MM.1S (cell line): ENCODE results near the gene TYW5.
A peak's percentile ranks its signal among the peaks of the same experiment; 100 is the strongest.

Source experiments
- DNase-seq: peaks from one replicate; pipeline ENCODE4 v3.0.0-alpha.2; 2015
- H2AFZ ChIP-seq: fragments of 300-600 bp; sonication (generic); 2 replicates; pipeline ENCODE4 v1.6.0; 2016; ENCODE audit warnings: antibody characterized with exemption, low read length
- H3F3A ChIP-seq: fragments of 300-600 bp; sonication (generic); 2 replicates; pipeline ENCODE4 v1.6.1; 2016; ENCODE audit warnings: mild to moderate bottlenecking, antibody characterized with exemption, low read length, moderate library complexity, mixed read lengths; ENCODE audit not compliant: insufficient read depth
- H3K27ac ChIP-seq: fragments of 300-600 bp; sonication (generic); 2 replicates; pipeline ENCODE4 v1.5.1; 2016; ENCODE audit warnings: mild to moderate bottlenecking, low read length
- H3K27me3 ChIP-seq: fragments of 300-600 bp; sonication (generic); replicated peaks from 2 replicates; pipeline ENCODE4 v1.6.0; 2016; ENCODE audit warnings: low read length; ENCODE audit not compliant: insufficient read depth
- H3K36me3 ChIP-seq: fragments of 300-600 bp; sonication (generic); replicated peaks from 2 replicates; pipeline ENCODE4 v1.6.1; 2016; ENCODE audit warnings: mild to moderate bottlenecking, low read length, mixed read lengths; ENCODE audit not compliant: insufficient read depth
- H3K4me1 ChIP-seq: fragments of 300-600 bp; sonication (generic); 2 replicates; pipeline ENCODE4 v1.6.1; 2016; ENCODE audit warnings: low read length, mixed read lengths
- H3K4me2 ChIP-seq: fragments of 300-600 bp; sonication (generic); 2 replicates; pipeline ENCODE4 v1.6.0; 2016; ENCODE audit warnings: low read depth, low read length
- H3K4me3 ChIP-seq: fragments of 300-600 bp; sonication (generic); 2 replicates; pipeline ENCODE4 v1.5.1; 2016; ENCODE audit warnings: low read length, mixed read lengths
- H3K79me2 ChIP-seq: fragments of 300-600 bp; sonication (generic); 2 replicates; pipeline ENCODE4 v1.6.1; 2016; ENCODE audit warnings: mixed run types, low read length, mixed read lengths
- H3K9ac ChIP-seq: fragments of 300-600 bp; sonication (generic); 2 replicates; pipeline ENCODE4 v1.6.1; 2016; ENCODE audit warnings: low read length, mixed read lengths
- H3K9me2 ChIP-seq: fragments of 300-600 bp; sonication (generic); replicated peaks from 2 replicates; pipeline ENCODE4 v1.6.1; 2016; ENCODE audit warnings: mild to moderate bottlenecking, low read length, mixed read lengths; ENCODE audit not compliant: insufficient read depth
- H3K9me3 ChIP-seq: fragments of 300-600 bp; sonication (generic); replicated peaks from 2 replicates; pipeline ENCODE4 v1.6.1; 2016; ENCODE audit warnings: mild to moderate bottlenecking, low read length, mixed read lengths; ENCODE audit not compliant: insufficient read depth
- H4K20me1 ChIP-seq: fragments of 300-600 bp; sonication (generic); 2 replicates; pipeline ENCODE4 v1.6.1; 2016; ENCODE audit warnings: mild to moderate bottlenecking, low read length, moderate library complexity, mixed read lengths; ENCODE audit not compliant: insufficient read depth
- CTCF ChIP-seq: fragments of 300-600 bp; sonication (generic); IDR thresholded peaks from 2 replicates; pipeline ENCODE4 v1.5.1; 2016; ENCODE audit warnings: antibody characterized with exemption, low read length, mixed read lengths
- EZH2 ChIP-seq: fragments of 300-600 bp; sonication (generic); optimal IDR thresholded peaks from 2 replicates; pipeline ENCODE3; 2017; ENCODE audit warnings: low read depth, mild to moderate bottlenecking, antibody characterized with exemption, low read length, mixed read lengths
- EZH2phosphoT487 ChIP-seq: fragments of 300-600 bp; sonication (generic); IDR thresholded peaks from 2 replicates; pipeline ENCODE4 v1.6.1; 2018; ENCODE audit warnings: antibody characterized with exemption, low read length

TYW5 gene

GRCh38 chr2:199982126-199982843 lies 27.0 kb upstream of the TYW5 start:
- no peak overlapping the region for H3K27ac ChIP-seq
- DNase-seq = no peak
- H3F3A ChIP-seq = peaks cover 9% of the 10 kb centered on the region; the same call in 1 of the 2 replicates

GRCh38 chr2:199979832-199980628 lies 24.7 kb upstream of the TYW5 start:
- H3K9ac ChIP-seq = no peak overlapping the region
- no peak overlapping the region for H3K4me3 ChIP-seq
- H3K9me3 ChIP-seq = no peaks in the 10 kb centered on the region
- H3K36me3 ChIP-seq = no peaks in the 10 kb centered on the region
- DNase-seq = peak; percentile 75
- no peaks in the 10 kb centered on the region for H3K79me2 ChIP-seq
- no peaks in the 10 kb centered on the region for H3K27me3 ChIP-seq
- TF ChIP-seq EZH2phosphoT487 (no peak), EZH2 (no peak), CTCF (peak; percentile 85)
- peaks cover 21% of the 10 kb centered on the region for H3K4me1 ChIP-seq
- no peak overlapping the region for H3K27ac ChIP-seq
- peaks cover 9% of the 10 kb centered on the region; the same call in 1 of the 2 replicates for H3F3A ChIP-seq
- no peaks in the 10 kb centered on the region for H4K20me1 ChIP-seq
- no peak overlapping the region for H2AFZ ChIP-seq
- no peaks in the 10 kb centered on the region for H3K9me2 ChIP-seq
- H3K4me2 ChIP-seq = no peak overlapping the region

More at GRCh38 chr2:199982126-199982843, 27.0 kb upstream of the TYW5 start:
- H2AFZ ChIP-seq = no peak overlapping the region
- H3K4me2 ChIP-seq = no peak overlapping the region
- H3K4me1 ChIP-seq = peaks cover 24% of the 10 kb centered on the region
- no peaks in the 10 kb centered on the region for H3K36me3 ChIP-seq
- no peaks in the 10 kb centered on the region for H3K9me3 ChIP-seq
- no peaks in the 10 kb centered on the region for H3K27me3 ChIP-seq
- no peaks in the 10 kb centered on the region for H3K79me2 ChIP-seq
- no peaks in the 10 kb centered on the region for H3K9me2 ChIP-seq
- TF ChIP-seq CTCF (no peak), EZH2phosphoT487 (no peak), EZH2 (no peak)
- no peak overlapping the region for H3K4me3 ChIP-seq
- H3K9ac ChIP-seq = no peak overlapping the region
- H4K20me1 ChIP-seq = no peaks in the 10 kb centered on the region

GRCh38 chr2:199979398-199979797 lies 24.1 kb upstream of the TYW5 start:
- H3K27ac ChIP-seq = no peak overlapping the region
- H3K27me3 ChIP-seq = no peaks in the 10 kb centered on the region
- H2AFZ ChIP-seq = no peak overlapping the region
- H3K4me2 ChIP-seq = no peak overlapping the region
- no peaks in the 10 kb centered on the region for H3K36me3 ChIP-seq
- TF ChIP-seq EZH2phosphoT487 (no peak), CTCF (no peak), EZH2 (no peak)
- no peaks in the 10 kb centered on the region for H3K9me3 ChIP-seq
- H3K79me2 ChIP-seq = no peaks in the 10 kb centered on the region
- H3K4me3 ChIP-seq = no peak overlapping the region
- peaks cover 21% of the 10 kb centered on the region for H3K4me1 ChIP-seq
- no peak overlapping the region for H3K9ac ChIP-seq
- DNase-seq = no peak
- no peaks in the 10 kb centered on the region for H3K9me2 ChIP-seq
- H4K20me1 ChIP-seq = no peaks in the 10 kb centered on the region
- H3F3A ChIP-seq = peaks cover 9% of the 10 kb centered on the region; the same call in 1 of the 2 replicates
